ENCODE data around the gene DACH1. TPM values are rescaled to one million over a fixed set of nuclear protein-coding genes. Genes with fewer than 3 reads are reported as not detected.

Gene DACH1
- total RNA-seq, 1 experiment from 2014 or later = not detected

DNA sequence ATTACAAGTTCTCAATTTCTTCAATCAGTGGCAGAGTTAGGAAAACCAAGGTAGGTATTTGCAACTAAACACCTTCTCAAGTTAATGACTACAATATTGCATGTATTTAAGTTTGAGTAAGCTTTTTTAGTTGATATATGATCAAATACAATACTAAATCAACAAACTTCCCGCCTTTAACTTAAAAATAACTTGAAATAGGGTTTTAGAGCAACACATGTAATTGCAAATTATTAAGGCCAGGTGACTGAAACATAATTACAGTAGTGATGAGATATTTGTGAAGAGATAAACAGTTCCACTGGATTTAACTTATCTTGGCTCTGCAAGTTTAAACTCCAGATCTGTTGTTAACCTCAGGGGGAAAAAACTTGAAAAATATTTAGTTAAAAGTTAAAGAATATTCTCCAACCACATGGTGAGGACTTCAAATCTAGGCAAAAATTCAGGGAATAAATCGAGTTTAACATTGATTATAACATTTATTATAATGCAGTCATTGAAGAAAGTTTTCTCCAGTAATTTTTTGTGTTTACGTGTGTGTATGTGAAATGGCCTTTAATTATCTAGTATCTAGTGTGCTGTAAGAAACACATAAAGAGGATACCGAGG is 3.6 kb downstream of the DACH1 start (continued):
- TF ChIP-seq, protein P1, sequence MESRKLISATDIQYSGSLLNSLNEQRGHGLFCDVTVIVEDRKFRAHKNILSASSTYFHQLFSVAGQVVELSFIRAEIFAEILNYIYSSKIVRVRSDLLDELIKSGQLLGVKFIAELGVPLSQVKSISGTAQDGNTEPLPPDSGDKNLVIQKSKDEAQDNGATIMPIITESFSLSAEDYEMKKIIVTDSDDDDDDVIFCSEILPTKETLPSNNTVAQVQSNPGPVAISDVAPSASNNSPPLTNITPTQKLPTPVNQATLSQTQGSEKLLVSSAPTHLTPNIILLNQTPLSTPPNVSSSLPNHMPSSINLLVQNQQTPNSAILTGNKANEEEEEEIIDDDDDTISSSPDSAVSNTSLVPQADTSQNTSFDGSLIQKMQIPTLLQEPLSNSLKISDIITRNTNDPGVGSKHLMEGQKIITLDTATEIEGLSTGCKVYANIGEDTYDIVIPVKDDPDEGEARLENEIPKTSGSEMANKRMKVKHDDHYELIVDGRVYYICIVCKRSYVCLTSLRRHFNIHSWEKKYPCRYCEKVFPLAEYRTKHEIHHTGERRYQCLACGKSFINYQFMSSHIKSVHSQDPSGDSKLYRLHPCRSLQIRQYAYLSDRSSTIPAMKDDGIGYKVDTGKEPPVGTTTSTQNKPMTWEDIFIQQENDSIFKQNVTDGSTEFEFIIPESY (IDR thresholded peaks at IDR 0.05; ENCODE audit: extremely low read depth, insufficient replicate concordance, low read length) = no peak
- TF ChIP-seq EGR1 (IDR thresholded peaks at IDR 0.05; ENCODE audit: low read depth) = no peak
- no peak for TF ChIP-seq TCF7L2 (IDR thresholded peaks at IDR 0.05; ENCODE audit: borderline replicate concordance, extremely low read depth, insufficient read depth, insufficient read length)
- TF ChIP-seq CEBPB (IDR thresholded peaks at IDR 0.05; ENCODE audit: low read depth) = no peak
- no peak for TF ChIP-seq POLR2A (IDR thresholded peaks at IDR 0.05; ENCODE audit: borderline replicate concordance, extremely low read depth, insufficient read depth, insufficient read length)
- TF ChIP-seq YY1 (IDR thresholded peaks at IDR 0.05; ENCODE audit: extremely low read depth, insufficient replicate concordance, low read depth, low read length) = no peak
- no peak for TF ChIP-seq RAD21 (IDR thresholded peaks at IDR 0.05; ENCODE audit: low read depth)
- TF ChIP-seq EZH2phosphoT487 (IDR thresholded peaks at IDR 0.05; ENCODE audit: borderline replicate concordance) = no peak
- no peak for TF ChIP-seq FOSL1 (IDR thresholded peaks at IDR 0.05; ENCODE audit: low read depth)
- no peak for TF ChIP-seq CBX3 (IDR thresholded peaks at IDR 0.05; ENCODE audit: low read depth)
- TF ChIP-seq SRF (IDR thresholded peaks at IDR 0.05; ENCODE audit: low read depth) = no peak
- TF ChIP-seq POLR2AphosphoS5 (IDR thresholded peaks at IDR 0.05; ENCODE audit: low read depth, low read length) = no peak
- TF ChIP-seq, protein P2, sequence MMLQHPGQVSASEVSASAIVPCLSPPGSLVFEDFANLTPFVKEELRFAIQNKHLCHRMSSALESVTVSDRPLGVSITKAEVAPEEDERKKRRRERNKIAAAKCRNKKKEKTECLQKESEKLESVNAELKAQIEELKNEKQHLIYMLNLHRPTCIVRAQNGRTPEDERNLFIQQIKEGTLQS (IDR thresholded peaks at IDR 0.05) = no peak

DNA sequence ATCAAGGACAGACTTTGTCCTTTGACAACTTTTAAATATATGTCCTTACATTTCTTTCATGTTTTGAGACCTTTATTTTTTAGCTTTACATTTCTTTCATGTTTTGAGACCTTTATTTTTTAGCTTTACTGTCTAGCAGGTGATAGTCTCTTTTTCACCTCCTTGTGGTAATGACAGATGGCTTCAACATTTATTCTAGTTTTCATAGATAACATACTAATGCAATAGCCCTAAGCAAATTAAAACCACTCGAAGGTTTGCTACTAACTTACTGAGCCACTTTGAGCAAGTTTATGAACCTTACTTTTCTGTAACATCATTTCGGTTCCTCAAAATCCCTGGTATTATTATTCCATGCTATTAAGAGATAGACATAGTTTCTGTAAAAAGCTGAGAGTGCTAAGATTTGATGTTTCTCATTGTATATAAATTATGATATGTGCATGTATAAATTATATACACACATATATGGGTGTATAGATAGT is 4.5 kb downstream of the DACH1 start:
- Histone ChIP-seq H3K9me2 (ENCODE audit: insufficient read depth) (no peaks in the 10 kb centered on the region), H3K79me2 (ENCODE audit: insufficient read depth, low read length) (no peaks in the 10 kb centered on the region), H2AFZ (ENCODE audit: low read depth, low read length, poor library complexity, severe bottlenecking) (no peak overlapping the region), H3K36me3 (ENCODE audit: control insufficient read depth in 1 of 2, insufficient read depth in 2 of 2, low read length in 2 of 2) (no peaks in the 10 kb centered on the region), H3K4me1 (ENCODE audit: control insufficient read depth in 1 of 2, insufficient read depth in 2 of 2, low read length in 2 of 2) (no peaks in the 10 kb centered on the region), H3K9me3 (ENCODE audit: control insufficient read depth in 1 of 2, insufficient read depth in 1 of 2, low read depth in 1 of 2, low read length in 2 of 2) (no peaks in the 10 kb centered on the region), H3K4me2 (ENCODE audit: low read length) (no peak overlapping the region), H3K4me3 (replicated peaks in 1 of 2; ENCODE audit: low read depth in 1 of 2, low read length in 2 of 2) (no peak overlapping the region), H3K9ac (ENCODE audit: low read length) (no peak overlapping the region), H3K27me3 (ENCODE audit: insufficient read depth, low read length) (no peaks in the 10 kb centered on the region), H4K20me1 (ENCODE audit: insufficient read depth) (no peaks in the 10 kb centered on the region), H3K27ac (ENCODE audit: low read depth, low read length) (no peak overlapping the region)
- DNase-seq (ENCODE audit: low read depth, low spot score) = no peak
- ChIA-PET POLR2A (no interaction called here), CTCF (no interaction called here), RAD21 (ENCODE audit: low non-redundant PET in 1 of 2, low total read pairs in 2 of 2, uncharacterized antibody in 2 of 2, unreplicated experiment in 2 of 2) (no interaction called here)
- no TSS peak for BruUV-seq (replicated peaks)
- TF ChIP-seq, protein P2 (IDR thresholded peaks at IDR 0.05) = no peak
- TF ChIP-seq POLR2AphosphoS5 (IDR thresholded peaks at IDR 0.05; ENCODE audit: low read depth, low read length) (no peak), TCF7L2 (IDR thresholded peaks at IDR 0.05; ENCODE audit: borderline replicate concordance, extremely low read depth, insufficient read depth, insufficient read length) (no peak), EGR1 (IDR thresholded peaks at IDR 0.05; ENCODE audit: low read depth) (no peak), CEBPB (IDR thresholded peaks at IDR 0.05; ENCODE audit: low read depth) (no peak), RAD21 (IDR thresholded peaks at IDR 0.05; ENCODE audit: low read depth) (no peak), SP1 (IDR thresholded peaks at IDR 0.05; ENCODE audit: low read depth) (no peak), CBX3 (IDR thresholded peaks at IDR 0.05; ENCODE audit: low read depth) (no peak), POLR2A (IDR thresholded peaks at IDR 0.05; ENCODE audit: borderline replicate concordance, extremely low read depth, insufficient read depth, insufficient read length) (no peak)
- TF ChIP-seq, protein P3, sequence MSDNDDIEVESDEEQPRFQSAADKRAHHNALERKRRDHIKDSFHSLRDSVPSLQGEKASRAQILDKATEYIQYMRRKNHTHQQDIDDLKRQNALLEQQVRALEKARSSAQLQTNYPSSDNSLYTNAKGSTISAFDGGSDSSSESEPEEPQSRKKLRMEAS (IDR thresholded peaks at IDR 0.05) = no peak
- intact Hi-C loops (cut with micrococcal nuclease) = no loop called here
- no peak for ATAC-seq

Measured in HCT116 (cell line).